HepG2 (cell line): Measurements from ENCODE around the gene IGLL1. TPM values are rescaled to one million over a fixed set of nuclear protein-coding genes. Genes with fewer than 3 reads are reported as not detected.
"Not testable (repeated sequence)": the region's sequence is repeated elsewhere in the genome, so short reads cannot be mapped to it uniquely, and the experiment has no call there.

ENCODE experiments used
- ATF1 ChIP-seq: IDR thresholded peaks from 2 replicates; pipeline ENCODE4 v1.6.1; 2016; ENCODE audit warnings: mild to moderate bottlenecking, control low read depth
- DPF2 ChIP-seq: sonication (generic); formaldehyde crosslinking; IDR thresholded peaks from 2 replicates; pipeline ENCODE4 v1.4.0; 2020; ENCODE audit warnings: mild to moderate bottlenecking, low read depth, missing genetic modification reagents, borderline replicate concordance
- FOXP1 ChIP-seq, 2 experiments: fragments of 450-650 bp in 1 of 2; IDR thresholded peaks; 2 replicates each; pipeline ENCODE4 v1.6.1; 2017 to 2018; ENCODE audit warnings: antibody characterized with exemption in 1 of 2
- HDAC1 ChIP-seq: sonication (generic); formaldehyde crosslinking; IDR thresholded peaks from 2 replicates; pipeline ENCODE4 v1.5.1; 2020; ENCODE audit warnings: mild to moderate bottlenecking, missing genetic modification reagents
- MED1 ChIP-seq: sonication (generic); formaldehyde crosslinking; IDR thresholded peaks from 2 replicates; pipeline ENCODE4 v1.4.0; 2020; ENCODE audit warnings: missing genetic modification reagents
- MIXL1 ChIP-seq: IDR thresholded peaks from 2 replicates; pipeline ENCODE4 v1.6.1; 2016
- NCOA2 ChIP-seq: sonication (generic); formaldehyde crosslinking; IDR thresholded peaks from 2 replicates; pipeline ENCODE4 v1.8.0; 2022; ENCODE audit warnings: inconsistent platforms
- NR2C2 ChIP-seq: sonication (generic); formaldehyde crosslinking; IDR thresholded peaks from 2 replicates; pipeline ENCODE4 v1.4.0; 2020; ENCODE audit warnings: missing genetic modification reagents, mild to moderate bottlenecking, moderate library complexity, borderline replicate concordance
- PITX1 ChIP-seq: sonication (generic); formaldehyde crosslinking; IDR thresholded peaks from 2 replicates; pipeline ENCODE4 v1.5.1; 2020; ENCODE audit warnings: mild to moderate bottlenecking, missing genetic modification reagents
- ZFP1 ChIP-seq: IDR thresholded peaks from 2 replicates; pipeline ENCODE4 v1.6.1; 2016
- ZMYM3 ChIP-seq: sonication (generic); formaldehyde crosslinking; IDR thresholded peaks from 2 replicates; pipeline ENCODE4 v1.5.1; 2020; ENCODE audit warnings: mild to moderate bottlenecking, missing genetic modification reagents
- ZNF101 ChIP-seq: sonication (generic); formaldehyde crosslinking; IDR thresholded peaks from 2 replicates; pipeline ENCODE4 v1.4.0; 2020; ENCODE audit warnings: mild to moderate bottlenecking, low read depth, missing genetic modification reagents, borderline replicate concordance
- ZNF747 ChIP-seq: sonication (generic); formaldehyde crosslinking; IDR thresholded peaks from 2 replicates; pipeline ENCODE4 v1.8.1; 2023; ENCODE audit warnings: missing genetic modification reagents, mild to moderate bottlenecking, borderline replicate concordance
- ZNF792 ChIP-seq: IDR thresholded peaks from 2 replicates; pipeline ENCODE4 v1.6.1; 2016
- polyA plus RNA-seq, 8 experiments: library from polyadenylated mRNA; depleted of rRNA in 3 of 8; stranded (reverse) in 7 of 8; unstranded in 1 of 8; fragments of >200 nt; fragmentation: Illumina TruSeq in 4 of 8; extraction: Trizol in 4 of 8; gene quantifications; 2 replicates each; pipeline versions ENCODE4 v1.2.1 to v1.2.3, GENCODE V29; 2011 to 2016; ENCODE audit warnings: low read depth in 4 of 8, missing spikeins in 1 of 8, mixed read lengths in 1 of 8; ENCODE audit not compliant: insufficient read depth in 1 of 8
- total RNA-seq, 5 experiments: library from RNA; depleted of rRNA; stranded (reverse); fragments of >200 nt; fragmentation: Illumina TruSeq; extraction: Trizol; gene quantifications; 2 replicates each; pipeline ENCODE4 v1.2.3, GENCODE V29; 2016; ENCODE audit warnings: low read depth in 1 of 5
- TF ChIP-seq, protein P1 (sequence below): sonication (generic); formaldehyde crosslinking; conservative IDR thresholded peaks from 2 replicates; pipeline ENCODE4 v1.8.1; 2023; ENCODE audit warnings: missing genetic modification reagents
- TF ChIP-seq, protein P2 (sequence below): IDR thresholded peaks from 2 replicates; pipeline ENCODE4 v1.6.1; 2016; ENCODE audit warnings: mild to moderate bottlenecking
- TF ChIP-seq, protein P3 (sequence below): sonication (generic); formaldehyde crosslinking; IDR thresholded peaks from 2 replicates; pipeline ENCODE4 v1.5.1; 2020; ENCODE audit warnings: mild to moderate bottlenecking, missing genetic modification reagents, borderline replicate concordance
- TF ChIP-seq, protein P4 (sequence below), 2 experiments: fragments of 450-650 bp in 1 of 2; sonication (generic) in 1 of 2; formaldehyde crosslinking; IDR thresholded peaks; 2 replicates each; pipeline versions ENCODE4 v1.5.0 to v1.8.0; 2020 to 2022; ENCODE audit warnings: mild to moderate bottlenecking in 1 of 2, missing genetic modification reagents in 1 of 2

Gene IGLL1
- total and polyA plus RNA-seq, 2 of the 13 experiments (the other 11 are each of a cell fraction or from before 2014, with no cell fraction given): not detected

DNA sequence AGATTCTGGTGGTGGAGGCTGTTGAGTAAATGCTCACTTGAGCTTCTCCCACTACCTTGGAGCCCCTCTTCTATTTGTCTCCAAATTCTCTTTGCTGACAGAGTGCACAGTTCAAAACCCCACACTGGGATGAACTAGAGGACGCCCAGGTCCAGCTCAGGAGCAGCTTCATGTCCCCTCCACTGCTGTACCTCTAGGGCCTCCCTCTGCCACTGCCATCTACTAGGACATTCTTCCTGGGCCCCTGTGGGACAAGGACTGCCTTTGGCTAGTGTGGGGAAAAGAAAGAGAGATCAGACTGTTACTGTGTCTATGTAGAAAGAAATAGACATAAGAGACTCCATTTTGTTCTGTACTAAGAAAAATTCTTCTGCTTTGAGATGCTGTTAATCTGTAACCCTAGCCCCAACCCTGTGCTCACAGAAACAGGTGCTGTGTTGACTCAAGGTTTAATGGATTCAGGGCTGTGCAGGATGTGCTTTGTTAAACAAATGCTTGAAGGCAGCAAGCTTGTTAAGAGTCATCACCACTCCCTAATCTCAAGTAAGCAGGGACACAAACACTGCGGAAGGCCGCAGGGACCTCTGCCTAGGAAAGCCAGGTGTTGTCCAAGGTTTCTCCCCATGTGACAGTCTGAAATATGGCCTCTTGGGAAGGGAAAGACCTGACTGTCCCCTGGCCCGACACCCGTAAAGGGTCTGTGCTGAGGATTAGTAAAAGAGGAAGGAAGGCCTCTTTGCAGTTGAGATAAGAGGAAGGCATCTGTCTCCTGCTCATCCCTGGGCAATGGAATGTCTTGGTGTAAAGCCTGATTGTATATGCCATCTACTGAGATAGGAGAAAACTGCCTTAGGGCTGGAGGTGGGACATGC is 44.1 kb downstream of the IGLL1 start (continued):
- 0 out of 2 replicates have a peak, but pooled peaks have one; percentile 60 for TF ChIP-seq ZNF747 (CRISPR knock-in tag)
- TF ChIP-seq ZFP1 (CRISPR knock-in tag): 0 out of 2 replicates have a peak, but pooled peaks have one; percentile 70
- TF ChIP-seq, protein P1, sequence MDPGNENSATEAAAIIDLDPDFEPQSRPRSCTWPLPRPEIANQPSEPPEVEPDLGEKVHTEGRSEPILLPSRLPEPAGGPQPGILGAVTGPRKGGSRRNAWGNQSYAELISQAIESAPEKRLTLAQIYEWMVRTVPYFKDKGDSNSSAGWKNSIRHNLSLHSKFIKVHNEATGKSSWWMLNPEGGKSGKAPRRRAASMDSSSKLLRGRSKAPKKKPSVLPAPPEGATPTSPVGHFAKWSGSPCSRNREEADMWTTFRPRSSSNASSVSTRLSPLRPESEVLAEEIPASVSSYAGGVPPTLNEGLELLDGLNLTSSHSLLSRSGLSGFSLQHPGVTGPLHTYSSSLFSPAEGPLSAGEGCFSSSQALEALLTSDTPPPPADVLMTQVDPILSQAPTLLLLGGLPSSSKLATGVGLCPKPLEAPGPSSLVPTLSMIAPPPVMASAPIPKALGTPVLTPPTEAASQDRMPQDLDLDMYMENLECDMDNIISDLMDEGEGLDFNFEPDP (CRISPR knock-in tag): 0 out of 2 replicates have a peak, but pooled peaks have one; percentile 36
- TF ChIP-seq ZNF792 (CRISPR knock-in tag): peak; percentile 66; the same call in 1 of the 2 replicates
- TF ChIP-seq ZMYM3 (CRISPR knock-in tag): peak; percentile 61
- TF ChIP-seq ZNF101 (CRISPR knock-in tag): 0 out of 2 replicates have a peak, but pooled peaks have one; percentile 15
- TF ChIP-seq NCOA2 (CRISPR knock-in tag): peak; percentile 83
- TF ChIP-seq HDAC1 (CRISPR knock-in tag): peak; percentile 70
- not testable (repeated sequence) for TF ChIP-seq FOXP1 (IDR thresholded peaks at IDR 0.05)
- TF ChIP-seq FOXP1 (CRISPR knock-in tag; IDR thresholded peaks at IDR 0.05): peak; percentile 89
- TF ChIP-seq MIXL1: peak; percentile 92
- TF ChIP-seq, protein P2, sequence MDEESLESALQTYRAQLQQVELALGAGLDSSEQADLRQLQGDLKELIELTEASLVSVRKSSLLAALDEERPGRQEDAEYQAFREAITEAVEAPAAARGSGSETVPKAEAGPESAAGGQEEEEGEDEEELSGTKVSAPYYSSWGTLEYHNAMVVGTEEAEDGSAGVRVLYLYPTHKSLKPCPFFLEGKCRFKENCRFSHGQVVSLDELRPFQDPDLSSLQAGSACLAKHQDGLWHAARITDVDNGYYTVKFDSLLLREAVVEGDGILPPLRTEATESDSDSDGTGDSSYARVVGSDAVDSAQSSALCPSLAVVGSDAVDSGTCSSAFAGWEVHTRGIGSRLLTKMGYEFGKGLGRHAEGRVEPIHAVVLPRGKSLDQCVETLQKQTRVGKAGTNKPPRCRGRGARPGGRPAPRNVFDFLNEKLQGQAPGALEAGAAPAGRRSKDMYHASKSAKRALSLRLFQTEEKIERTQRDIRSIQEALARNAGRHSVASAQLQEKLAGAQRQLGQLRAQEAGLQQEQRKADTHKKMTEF (CRISPR knock-in tag): peak; percentile 78
- TF ChIP-seq, protein P3, sequence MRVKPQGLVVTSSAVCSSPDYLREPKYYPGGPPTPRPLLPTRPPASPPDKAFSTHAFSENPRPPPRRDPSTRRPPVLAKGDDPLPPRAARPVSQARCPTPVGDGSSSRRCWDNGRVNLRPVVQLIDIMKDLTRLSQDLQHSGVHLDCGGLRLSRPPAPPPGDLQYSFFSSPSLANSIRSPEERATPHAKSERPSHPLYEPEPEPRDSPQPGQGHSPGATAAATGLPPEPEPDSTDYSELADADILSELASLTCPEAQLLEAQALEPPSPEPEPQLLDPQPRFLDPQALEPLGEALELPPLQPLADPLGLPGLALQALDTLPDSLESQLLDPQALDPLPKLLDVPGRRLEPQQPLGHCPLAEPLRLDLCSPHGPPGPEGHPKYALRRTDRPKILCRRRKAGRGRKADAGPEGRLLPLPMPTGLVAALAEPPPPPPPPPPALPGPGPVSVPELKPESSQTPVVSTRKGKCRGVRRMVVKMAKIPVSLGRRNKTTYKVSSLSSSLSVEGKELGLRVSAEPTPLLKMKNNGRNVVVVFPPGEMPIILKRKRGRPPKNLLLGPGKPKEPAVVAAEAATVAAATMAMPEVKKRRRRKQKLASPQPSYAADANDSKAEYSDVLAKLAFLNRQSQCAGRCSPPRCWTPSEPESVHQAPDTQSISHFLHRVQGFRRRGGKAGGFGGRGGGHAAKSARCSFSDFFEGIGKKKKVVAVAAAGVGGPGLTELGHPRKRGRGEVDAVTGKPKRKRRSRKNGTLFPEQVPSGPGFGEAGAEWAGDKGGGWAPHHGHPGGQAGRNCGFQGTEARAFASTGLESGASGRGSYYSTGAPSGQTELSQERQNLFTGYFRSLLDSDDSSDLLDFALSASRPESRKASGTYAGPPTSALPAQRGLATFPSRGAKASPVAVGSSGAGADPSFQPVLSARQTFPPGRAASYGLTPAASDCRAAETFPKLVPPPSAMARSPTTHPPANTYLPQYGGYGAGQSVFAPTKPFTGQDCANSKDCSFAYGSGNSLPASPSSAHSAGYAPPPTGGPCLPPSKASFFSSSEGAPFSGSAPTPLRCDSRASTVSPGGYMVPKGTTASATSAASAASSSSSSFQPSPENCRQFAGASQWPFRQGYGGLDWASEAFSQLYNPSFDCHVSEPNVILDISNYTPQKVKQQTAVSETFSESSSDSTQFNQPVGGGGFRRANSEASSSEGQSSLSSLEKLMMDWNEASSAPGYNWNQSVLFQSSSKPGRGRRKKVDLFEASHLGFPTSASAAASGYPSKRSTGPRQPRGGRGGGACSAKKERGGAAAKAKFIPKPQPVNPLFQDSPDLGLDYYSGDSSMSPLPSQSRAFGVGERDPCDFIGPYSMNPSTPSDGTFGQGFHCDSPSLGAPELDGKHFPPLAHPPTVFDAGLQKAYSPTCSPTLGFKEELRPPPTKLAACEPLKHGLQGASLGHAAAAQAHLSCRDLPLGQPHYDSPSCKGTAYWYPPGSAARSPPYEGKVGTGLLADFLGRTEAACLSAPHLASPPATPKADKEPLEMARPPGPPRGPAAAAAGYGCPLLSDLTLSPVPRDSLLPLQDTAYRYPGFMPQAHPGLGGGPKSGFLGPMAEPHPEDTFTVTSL: peak; percentile 68; the same call in 1 of the 2 replicates
- peak; percentile 28; the same call in 1 of the 2 replicates for TF ChIP-seq DPF2 (CRISPR knock-in tag)
- peak; percentile 22; the same call in 1 of the 2 replicates for TF ChIP-seq ATF1 (CRISPR knock-in tag)
- peak; percentile 100 for TF ChIP-seq PITX1 (CRISPR knock-in tag)
- TF ChIP-seq NR2C2 (CRISPR knock-in tag): peak; percentile 29; the same call in 1 of the 2 replicates
- TF ChIP-seq MED1 (CRISPR knock-in tag): peak; percentile 92
- TF ChIP-seq, protein P4, sequence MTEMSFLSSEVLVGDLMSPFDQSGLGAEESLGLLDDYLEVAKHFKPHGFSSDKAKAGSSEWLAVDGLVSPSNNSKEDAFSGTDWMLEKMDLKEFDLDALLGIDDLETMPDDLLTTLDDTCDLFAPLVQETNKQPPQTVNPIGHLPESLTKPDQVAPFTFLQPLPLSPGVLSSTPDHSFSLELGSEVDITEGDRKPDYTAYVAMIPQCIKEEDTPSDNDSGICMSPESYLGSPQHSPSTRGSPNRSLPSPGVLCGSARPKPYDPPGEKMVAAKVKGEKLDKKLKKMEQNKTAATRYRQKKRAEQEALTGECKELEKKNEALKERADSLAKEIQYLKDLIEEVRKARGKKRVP (CRISPR knock-in tag; IDR thresholded peaks at IDR 0.05): 0 out of 4 replicates have a peak, but pooled peaks of 1 of the 2 experiments have one; percentile 18
